Stomach (tissue), 9 donors: Measurements from ENCODE around the gene SFXN2. TPM values are rescaled to one million over a fixed set of nuclear protein-coding genes. Genes with fewer than 3 reads are reported as not detected.

Source experiments
- DNase-seq, 2 donors: peaks; one replicate each; pipeline versions ENCODE4 v3.0.0 to v3.0.0-alpha.2; 2013 to 2019
- H3K27ac ChIP-seq, 5 donors: fragments of 200-600 bp in 4 of 5; sonication (generic) in 4 of 5; one replicate each; pipeline ENCODE4 v1.5.1; 2013 to 2019; ENCODE audit warnings: mild to moderate bottlenecking in 1 of 5, moderate library complexity in 1 of 5
- H3K27me3 ChIP-seq, 3 donors: fragments of 200-600 bp; sonication (generic); one replicate each; pipeline ENCODE4 v1.5.1; 2017 to 2019; ENCODE audit warnings: mixed run types in 1 of 3
- H3K36me3 ChIP-seq, 4 donors: fragments of 200-600 bp; sonication (generic); 1 replicate in 3 of 4; 2 replicates in 1 of 4; pipeline ENCODE4 v1.5.1; 2016 to 2019
- H3K4me1 ChIP-seq, 4 donors: fragments of 200-600 bp; sonication (generic); one replicate each; pipeline ENCODE4 v1.5.1; 2016 to 2019
- H3K4me3 ChIP-seq, 4 donors: fragments of 200-600 bp; sonication (generic) in 3 of 4; one replicate each; pipeline ENCODE4 v1.5.1; 2016 to 2019; ENCODE audit warnings: mild to moderate bottlenecking in 1 of 4
- H3K9me3 ChIP-seq, 4 donors: fragments of 200-600 bp; sonication (generic); one replicate each; pipeline ENCODE4 v1.5.1; 2016 to 2019
- EP300 ChIP-seq: sonication (generic); formaldehyde crosslinking; IDR thresholded peaks from one replicate; pipeline ENCODE4 v1.6.1; 2017; ENCODE audit warnings: antibody characterized with exemption
- POLR2A ChIP-seq, 4 donors: fragments of 450-650 bp; IDR thresholded peaks; one replicate each; pipeline ENCODE4 v1.6.1; 2016; ENCODE audit warnings: antibody characterized with exemption in 4 of 4, control low read depth in 2 of 4, mild to moderate bottlenecking in 1 of 4, moderate library complexity in 1 of 4
- POLR2AphosphoS5 ChIP-seq, 3 donors: sonication (generic); formaldehyde crosslinking; IDR thresholded peaks; one replicate each; pipeline ENCODE4 v1.6.1; 2016; ENCODE audit warnings: antibody characterized with exemption in 3 of 3
- WGBS, 5 donors: extraction: QIAGEN DNeasy Blood & Tissue Kit in 3 of 5; methylation state at CpG; one replicate each; pipeline versions ENCODE4 v1.1.5 to v1.1.7; 2013 to 2018; 5-methylcytosine and 5-hydroxymethylcytosine counted together
- intact Hi-C: fragments of 100-400 bp; cut with DNase I; formaldehyde crosslinking; loops from one replicate; pipeline ENCODE4 v1.15.1; 2023; ENCODE audit warnings: low total_unique reads
- polyA plus RNA-seq, 3 donors: library from polyadenylated mRNA; stranded (reverse); fragments of 200-250 nt; gene quantifications; one replicate each; pipeline ENCODE4 v1.2.3, GENCODE V29; 2013
- total RNA-seq, 5 donors: library from RNA; depleted of rRNA; stranded (reverse); fragments of >200 nt; gene quantifications; one replicate each; pipeline versions ENCODE4 v1.1.0 to v1.2.3, GENCODE V29; 2014 to 2016
- TF ChIP-seq, protein P1 (sequence below), 7 experiments: fragments of 450-650 bp in 4 of 7; fragments of 200-600 bp in 3 of 7; sonication (generic) in 3 of 7; IDR thresholded peaks; one replicate each; pipeline ENCODE4 v1.5.1; 2016 to 2019; ENCODE audit warnings: antibody characterized with exemption in 7 of 7, control low read depth in 2 of 7, mild to moderate bottlenecking in 1 of 7
- donor health status: healthy with polysubstance abuse.
- donor health status: Bipolar disorder and iron deficiency.
- donor health status: healthy.

Gene SFXN2
- total and polyA plus RNA-seq, 8 donors = 4.7 to 267 (median 11.0) TPM

DNA sequence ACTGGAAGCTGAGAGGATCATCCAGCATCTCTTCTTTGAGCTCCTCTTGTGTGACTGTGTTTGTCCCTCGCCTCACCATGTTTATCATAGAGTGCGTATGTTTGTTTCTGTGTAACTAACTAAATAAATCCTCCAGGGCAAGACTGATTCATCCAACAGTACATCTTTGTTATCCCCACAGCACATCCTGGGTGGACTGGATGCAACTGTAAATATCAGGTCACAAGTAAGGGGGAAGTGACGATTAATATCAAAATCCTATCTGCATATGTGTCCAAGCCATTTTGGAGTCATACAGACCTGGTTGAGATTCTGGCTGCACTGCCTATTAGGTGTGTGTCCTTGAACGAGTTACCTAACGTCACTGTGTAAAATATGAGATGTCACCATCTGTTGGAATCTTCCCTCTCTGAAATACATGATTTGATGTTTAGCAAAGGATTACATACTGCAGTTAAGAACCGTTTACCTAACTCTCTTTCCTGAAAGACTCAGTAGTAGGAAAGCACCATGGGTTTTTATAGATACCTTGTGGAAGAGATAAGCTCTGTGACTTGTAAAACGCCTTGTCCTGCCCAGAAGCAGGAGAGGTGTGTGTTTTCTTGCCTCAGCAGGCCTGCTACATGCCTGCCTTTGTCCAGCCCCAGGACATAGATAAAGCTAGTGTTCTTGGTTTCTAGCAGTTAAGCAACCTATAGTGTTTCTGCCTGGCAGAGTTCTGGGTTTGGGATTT, 55.1 kb downstream of the SFXN2 start:
- H3K27me3 ChIP-seq = no peaks in the 10 kb centered on the region
- intact Hi-C loops = no loop called here
- no peak for DNase-seq
- H3K27ac ChIP-seq = peak overlapping the region; percentile 24 to 89 (median 44)
- H3K36me3 ChIP-seq = peaks cover 0 to 11% (median 5%) of the 10 kb centered on the region in 4 donors
- no peak overlapping the region for H3K4me3 ChIP-seq
- H3K4me1 ChIP-seq = peaks cover 38 to 85% (median 69%) of the 10 kb centered on the region in 4 donors
- H3K9me3 ChIP-seq = no peaks in the 10 kb centered on the region
- TF ChIP-seq EP300 (no peak), POLR2AphosphoS5 (IDR thresholded peaks at IDR 0.05) (peak in 1 of 3 donors; percentile 37)
- WGBS, 5 donors = 31 to 49% (median 36%) methylated on average over 7 of the region's 7 CpGs

DNA sequence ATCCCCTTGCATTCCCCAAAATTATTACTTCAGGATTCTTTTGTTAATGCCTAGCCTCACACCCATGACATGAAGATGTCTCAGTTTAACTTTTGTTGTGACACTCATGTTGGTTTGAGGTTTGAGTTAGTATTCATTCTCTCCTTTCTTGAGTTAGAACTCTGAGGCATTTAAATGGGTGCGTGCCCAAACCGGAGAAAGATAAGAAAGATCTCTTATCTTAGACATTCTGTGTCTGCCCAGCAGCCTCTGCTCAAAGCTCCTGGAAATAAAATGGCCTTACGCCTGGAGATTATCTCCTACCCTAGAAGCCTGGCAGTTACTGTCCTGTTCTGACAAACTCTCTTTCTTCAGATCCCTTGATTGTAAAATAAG, 55.7 kb downstream of the SFXN2 start:
- H3K4me1 ChIP-seq = peaks cover 43 to 85% (median 70%) of the 10 kb centered on the region in 4 donors
- intact Hi-C loops = no loop called here
- H3K27me3 ChIP-seq = no peaks in the 10 kb centered on the region
- TF ChIP-seq, protein P1, sequence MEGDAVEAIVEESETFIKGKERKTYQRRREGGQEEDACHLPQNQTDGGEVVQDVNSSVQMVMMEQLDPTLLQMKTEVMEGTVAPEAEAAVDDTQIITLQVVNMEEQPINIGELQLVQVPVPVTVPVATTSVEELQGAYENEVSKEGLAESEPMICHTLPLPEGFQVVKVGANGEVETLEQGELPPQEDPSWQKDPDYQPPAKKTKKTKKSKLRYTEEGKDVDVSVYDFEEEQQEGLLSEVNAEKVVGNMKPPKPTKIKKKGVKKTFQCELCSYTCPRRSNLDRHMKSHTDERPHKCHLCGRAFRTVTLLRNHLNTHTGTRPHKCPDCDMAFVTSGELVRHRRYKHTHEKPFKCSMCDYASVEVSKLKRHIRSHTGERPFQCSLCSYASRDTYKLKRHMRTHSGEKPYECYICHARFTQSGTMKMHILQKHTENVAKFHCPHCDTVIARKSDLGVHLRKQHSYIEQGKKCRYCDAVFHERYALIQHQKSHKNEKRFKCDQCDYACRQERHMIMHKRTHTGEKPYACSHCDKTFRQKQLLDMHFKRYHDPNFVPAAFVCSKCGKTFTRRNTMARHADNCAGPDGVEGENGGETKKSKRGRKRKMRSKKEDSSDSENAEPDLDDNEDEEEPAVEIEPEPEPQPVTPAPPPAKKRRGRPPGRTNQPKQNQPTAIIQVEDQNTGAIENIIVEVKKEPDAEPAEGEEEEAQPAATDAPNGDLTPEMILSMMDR (IDR thresholded peaks at IDR 0.05) = no peak
- no peak for TF ChIP-seq POLR2A (IDR thresholded peaks at IDR 0.05)
- no peak for TF ChIP-seq EP300
- no peak for TF ChIP-seq POLR2AphosphoS5 (IDR thresholded peaks at IDR 0.05)
- peak overlapping the region; percentile 24 to 89 (median 44) for H3K27ac ChIP-seq
- H3K36me3 ChIP-seq = peaks cover 0 to 9% (median 4%) of the 10 kb centered on the region in 4 donors
- no peak for DNase-seq
- H3K9me3 ChIP-seq = no peaks in the 10 kb centered on the region
- H3K4me3 ChIP-seq = no peak overlapping the region
- 35 to 67% (median 41%) methylated on average over 3 of the region's 3 CpGs for WGBS, 5 donors

DNA sequence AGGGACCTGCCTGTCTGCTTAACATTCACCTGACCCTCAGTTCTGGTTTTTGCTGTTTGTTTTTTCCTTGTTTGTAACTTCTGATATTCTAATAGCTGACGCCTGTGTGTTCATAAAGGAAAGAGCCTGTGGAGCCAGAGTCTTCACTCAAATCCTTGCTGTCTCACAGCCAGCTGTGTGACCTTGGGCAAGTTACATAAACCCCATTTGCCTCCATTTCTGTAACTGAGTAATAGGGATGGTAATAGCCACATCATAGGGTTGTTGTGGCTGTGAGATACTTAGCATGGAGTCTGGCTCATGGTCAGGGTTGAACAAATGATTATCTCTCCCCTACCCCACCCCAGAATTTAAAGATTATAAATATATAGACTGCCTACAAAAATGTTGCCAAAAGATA, 56.4 kb downstream of the SFXN2 start:
- H3K9me3 ChIP-seq = no peaks in the 10 kb centered on the region
- H3K4me3 ChIP-seq = no peak overlapping the region
- no peak for DNase-seq
- peaks cover 0 to 2% (median under 1%) of the 10 kb centered on the region in 4 donors for H3K36me3 ChIP-seq
- intact Hi-C loops = no loop called here
- TF ChIP-seq POLR2A (IDR thresholded peaks at IDR 0.05) (no peak), POLR2AphosphoS5 (IDR thresholded peaks at IDR 0.05) (peak in 1 of 3 donors; percentile 20)
- H3K27me3 ChIP-seq = no peaks in the 10 kb centered on the region
- peaks cover 50 to 88% (median 74%) of the 10 kb centered on the region in 4 donors for H3K4me1 ChIP-seq
- H3K27ac ChIP-seq = peak overlapping the region; percentile 16 to 89 (median 44)
- WGBS, 5 donors = 38 to 59% (median 44%) methylated on average over 1 of the region's 1 CpG

DNA sequence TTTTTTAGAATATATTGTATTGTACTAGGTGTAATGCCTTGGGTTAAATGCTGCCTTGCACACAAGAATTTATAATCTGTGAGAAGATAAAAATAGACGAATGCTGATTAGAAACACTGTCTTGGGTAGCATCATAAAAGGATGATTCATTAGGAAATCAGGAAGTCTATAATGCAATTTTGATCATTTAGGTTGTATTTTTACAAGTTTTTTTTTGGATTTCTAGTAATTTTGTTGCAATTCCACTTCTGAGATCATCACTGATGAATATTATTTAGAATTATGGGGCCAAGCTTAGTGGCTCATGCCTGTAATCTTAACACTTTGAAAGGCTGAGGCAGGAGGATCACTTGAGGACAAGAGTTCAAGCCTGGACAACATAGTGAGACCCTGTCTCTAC, 58.9 kb downstream of the SFXN2 start:
- peaks cover 62 to 94% (median 82%) of the 10 kb centered on the region in 4 donors for H3K4me1 ChIP-seq
- TF ChIP-seq POLR2A (IDR thresholded peaks at IDR 0.05) (no peak), EP300 (no peak), POLR2AphosphoS5 (IDR thresholded peaks at IDR 0.05) (no peak)
- TF ChIP-seq, protein P1 (IDR thresholded peaks at IDR 0.05) = no peak
- 33 to 49% (median 44%) methylated on average over 1 of the region's 1 CpG for WGBS, 5 donors
- no peak for DNase-seq
- H3K27ac ChIP-seq = peak overlapping the region in 4 of 5 donors; percentile 87 to 92 (median 89)
- H3K27me3 ChIP-seq = no peaks in the 10 kb centered on the region
- intact Hi-C loops = no loop called here
- no peaks in the 10 kb centered on the region for H3K36me3 ChIP-seq
- H3K4me3 ChIP-seq = no peak overlapping the region
- no peaks in the 10 kb centered on the region for H3K9me3 ChIP-seq

DNA sequence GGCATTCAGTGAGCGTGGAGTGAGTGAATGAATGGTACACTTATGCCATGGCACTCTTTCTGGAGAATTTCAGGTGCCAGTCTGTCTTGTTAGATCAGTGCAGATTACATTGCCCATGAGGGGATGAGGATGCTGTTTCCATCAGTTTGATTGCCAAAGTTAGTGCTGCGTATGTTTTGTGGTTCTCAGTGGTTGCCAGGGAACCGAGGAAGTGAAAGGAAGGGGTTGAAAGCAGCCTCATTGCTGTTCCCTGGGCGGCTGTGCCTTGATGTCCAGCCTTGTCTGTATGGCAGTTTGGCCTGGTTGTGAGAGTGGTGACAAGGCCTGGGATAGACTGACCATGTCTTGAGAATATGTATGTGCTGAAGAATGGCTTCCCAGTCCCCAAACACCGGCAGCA, 59.5 kb downstream of the SFXN2 start:
- WGBS, 5 donors = 72 to 83% (median 79%) methylated on average over 5 of the region's 5 CpGs
- intact Hi-C loops = no loop called here
- Histone ChIP-seq H3K27me3 (no peaks in the 10 kb centered on the region), H3K4me3 (no peak overlapping the region), H3K36me3 (no peaks in the 10 kb centered on the region), H3K27ac (peak overlapping the region in 4 of 5 donors; percentile 87 to 92 (median 89)), H3K4me1 (peaks cover 62 to 99% (median 84%) of the 10 kb centered on the region in 4 donors), H3K9me3 (no peaks in the 10 kb centered on the region)
- DNase-seq = peak in 1 of 2 donors; percentile 74
- no peak for TF ChIP-seq POLR2A (IDR thresholded peaks at IDR 0.05)
- TF ChIP-seq, protein P1 (IDR thresholded peaks at IDR 0.05) = no peak
- peak in 1 of 3 donors; percentile 3 for TF ChIP-seq POLR2AphosphoS5 (IDR thresholded peaks at IDR 0.05)
- TF ChIP-seq EP300 = no peak
